H1 (cell line): Measurements from ENCODE around the gene KCNMB2. TPM values are rescaled to one million over a fixed set of nuclear protein-coding genes. Genes with fewer than 3 reads are reported as not detected.

Experiments
- CTCF ChIA-PET: fragments of 300-600 bp; sonication (Branson Sonifier 250); formaldehyde crosslinking; loops from one replicate; lab custom pipeline; 2021; ENCODE audit not compliant: partially characterized antibody; lab: Charles Lee
- POLR2A ChIA-PET: fragments of 300-600 bp; sonication (Branson Sonifier 250); formaldehyde crosslinking; loops from one replicate; lab custom pipeline; 2021; ENCODE audit warnings: inconsistent platforms; ENCODE audit not compliant: partially characterized antibody; lab: Charles Lee
- DNase-seq, 2 experiments: peaks; one replicate each; pipeline versions ENCODE4 v3.0.0 to v3.0.0-alpha.2; 2010 to 2022; ENCODE audit warnings: low spot score in 2 of 2, low read depth in 1 of 2, mixed read lengths in 1 of 2
- FAIRE-seq: peaks from 2 replicates; lab custom pipeline; 2011; peaks lifted over from hg19 to GRCh38; lab: Jason Lieb, UNC
- H2AFZ ChIP-seq: 2 replicates; pipeline ENCODE4 v1.8.1; 2012; ENCODE audit warnings: low read length, inconsistent platforms
- H2AK5ac ChIP-seq: 2 replicates; pipeline ENCODE4 v1.6.1; 2013; ENCODE audit warnings: low read depth, low read length
- H2BK120ac ChIP-seq: replicated peaks from 2 replicates; pipeline ENCODE3; 2013; ENCODE audit warnings: low read depth, low read length, inconsistent platforms
- H2BK12ac ChIP-seq: 2 replicates; pipeline ENCODE4 v1.6.1; 2013; ENCODE audit warnings: low read depth, low read length
- H2BK15ac ChIP-seq: 2 replicates; pipeline ENCODE4 v1.6.1; 2013; ENCODE audit warnings: low read length
- H2BK20ac ChIP-seq: 2 replicates; pipeline ENCODE4 v1.6.1; 2013; ENCODE audit warnings: low read length
- H2BK5ac ChIP-seq: 2 replicates; pipeline ENCODE4 v1.6.1; 2013; ENCODE audit warnings: low read depth, low read length
- H3K14ac ChIP-seq: 2 replicates; pipeline ENCODE4 v1.6.1; 2013; ENCODE audit warnings: inconsistent platforms; ENCODE audit not compliant: insufficient read length
- H3K18ac ChIP-seq: 2 replicates; pipeline ENCODE4 v1.6.1; 2013; ENCODE audit warnings: low read length; ENCODE audit errors: extremely low read depth
- H3K23ac ChIP-seq: 2 replicates; pipeline ENCODE4 v1.6.1; 2013; ENCODE audit warnings: inconsistent platforms; ENCODE audit not compliant: insufficient read length
- H3K23me2 ChIP-seq: 2 replicates; pipeline ENCODE4 v1.6.1; 2013; ENCODE audit warnings: low read depth, low read length
- H3K27ac ChIP-seq: 2 replicates; pipeline ENCODE4 v1.6.1; 2011; ENCODE audit warnings: low read depth, low read length, inconsistent platforms
- H3K27me3 ChIP-seq, 4 experiments: replicated peaks in 1 of 4; 1 replicate in 1 of 4; 2 replicates in 3 of 4; pipeline versions ENCODE4 v1.6.1 to v1.8.1; 2011 to 2013; ENCODE audit warnings: low read length in 3 of 4, mild to moderate bottlenecking in 3 of 4, inconsistent platforms in 2 of 4, mixed read lengths in 2 of 4, moderate library complexity in 1 of 4; ENCODE audit not compliant: control insufficient read depth in 3 of 4, insufficient read depth in 3 of 4; ENCODE audit errors: extremely low read depth in 1 of 4
- H3K36me3 ChIP-seq, 4 experiments: 2 replicates each; pipeline versions ENCODE4 v1.6.1 to v1.8.1; 2011 to 2013; ENCODE audit warnings: mild to moderate bottlenecking in 4 of 4, low read length in 3 of 4, moderate library complexity in 2 of 4, control low read depth in 1 of 4, inconsistent platforms in 1 of 4; ENCODE audit not compliant: insufficient read depth in 4 of 4, control insufficient read depth in 2 of 4
- H3K4ac ChIP-seq: replicated peaks from 2 replicates; pipeline ENCODE3; 2013; ENCODE audit warnings: low read length, low read depth, mixed read lengths, inconsistent platforms; ENCODE audit not compliant: insufficient read length
- H3K4me1 ChIP-seq, 4 experiments: replicated peaks in 1 of 4; 1 replicate in 1 of 4; 2 replicates in 3 of 4; pipeline versions ENCODE4 v1.6.1 to v1.8.1; 2011 to 2013; ENCODE audit warnings: low read length in 3 of 4, inconsistent platforms in 2 of 4, mixed read lengths in 1 of 4; ENCODE audit not compliant: insufficient read depth in 4 of 4, control insufficient read depth in 3 of 4
- H3K4me2 ChIP-seq, 2 experiments: 2 replicates each; pipeline versions ENCODE4 v1.6.1 to v1.8.1; 2011 to 2013; ENCODE audit warnings: low read depth in 2 of 2, low read length in 2 of 2, control low read depth in 1 of 2, inconsistent platforms in 1 of 2, mild to moderate bottlenecking in 1 of 2; ENCODE audit not compliant: insufficient read depth in 1 of 2
- H3K4me3 ChIP-seq, 4 experiments: fragments of 200-600, 300-600 bp in 1 of 4; sonication (generic), shearing (Covaris generic), sonication (Bioruptor Twin) in 1 of 4; 2 replicates each; pipeline versions ENCODE4 v1.5.1 to v1.8.1; 2011 to 2016; ENCODE audit warnings: low read length in 4 of 4, low read depth in 3 of 4, control low read depth in 2 of 4, inconsistent platforms in 2 of 4, mild to moderate bottlenecking in 2 of 4, mixed read lengths in 1 of 4, moderate library complexity in 1 of 4; ENCODE audit not compliant: insufficient read depth in 2 of 4; ENCODE audit errors: extremely low read depth in 1 of 4
- H3K56ac ChIP-seq: replicated peaks from 2 replicates; pipeline ENCODE3; 2013; ENCODE audit warnings: low read depth, mild to moderate bottlenecking, mixed read lengths, low read length, inconsistent platforms; ENCODE audit not compliant: insufficient read length
- H3K79me1 ChIP-seq: 2 replicates; pipeline ENCODE4 v1.6.1; 2013; ENCODE audit warnings: low read depth, low read length, control low read depth
- H3K79me2 ChIP-seq, 2 experiments: 2 replicates each; pipeline versions ENCODE4 v1.6.1 to v1.8.1; 2012 to 2013; ENCODE audit warnings: low read length in 2 of 2, mild to moderate bottlenecking in 2 of 2, inconsistent platforms in 1 of 2; ENCODE audit not compliant: insufficient read depth in 2 of 2, control insufficient read depth in 1 of 2
- H3K9ac ChIP-seq, 4 experiments: replicated peaks in 1 of 4; 1 replicate in 1 of 4; 2 replicates in 3 of 4; pipeline versions ENCODE4 v1.6.1 to v1.8.1; 2011 to 2013; ENCODE audit warnings: low read depth in 3 of 4, low read length in 3 of 4, control low read depth in 2 of 4, mild to moderate bottlenecking in 2 of 4, moderate library complexity in 2 of 4, inconsistent platforms in 1 of 4; ENCODE audit errors: extremely low read depth in 1 of 4
- H3K9me3 ChIP-seq, 2 experiments: 2 replicates each; pipeline versions ENCODE4 v1.6.1 to v1.8.1; 2012 to 2013; ENCODE audit warnings: mild to moderate bottlenecking in 2 of 2, moderate library complexity in 2 of 2, control low read depth in 1 of 2, inconsistent platforms in 1 of 2, low read depth in 1 of 2, low read length in 1 of 2, mixed read lengths in 1 of 2; ENCODE audit not compliant: insufficient read depth in 2 of 2
- H4K20me1 ChIP-seq, 2 experiments: replicated peaks in 1 of 2; 2 replicates each; pipeline versions ENCODE3 to v1.8.1; 2011 to 2013; ENCODE audit warnings: inconsistent platforms in 2 of 2, low read length in 2 of 2, mild to moderate bottlenecking in 1 of 2; ENCODE audit not compliant: insufficient read depth in 2 of 2, control insufficient read depth in 1 of 2
- H4K5ac ChIP-seq: 2 replicates; pipeline ENCODE4 v1.6.1; 2013; ENCODE audit warnings: low read length, low read depth, mixed read lengths, inconsistent platforms; ENCODE audit not compliant: insufficient read length
- H4K8ac ChIP-seq: 2 replicates; pipeline ENCODE4 v1.8.0; 2013; ENCODE audit warnings: mild to moderate bottlenecking, moderate library complexity, low read length, inconsistent platforms; ENCODE audit not compliant: insufficient read depth; ENCODE audit errors: extremely low read depth
- H4K91ac ChIP-seq: replicated peaks from 2 replicates; pipeline ENCODE3; 2013; ENCODE audit warnings: low read length, mixed read lengths, inconsistent platforms; ENCODE audit not compliant: insufficient read length
- CEBPB ChIP-seq: IDR thresholded peaks from 2 replicates; pipeline ENCODE4 v1.6.1; 2012; ENCODE audit warnings: low read depth, low read length
- HDAC6 ChIP-seq: IDR thresholded peaks from one replicate; pipeline ENCODE4 v1.7.1; 2012; ENCODE audit warnings: low read depth, mild to moderate bottlenecking, inconsistent platforms, low read length, moderate library complexity
- KDM5A ChIP-seq: fragments of 200-600 bp; IDR thresholded peaks from 2 replicates; pipeline ENCODE4 v1.7.1; 2012; ENCODE audit warnings: mild to moderate bottlenecking, low read length, inconsistent platforms, mixed read lengths
- TAF1 ChIP-seq: IDR thresholded peaks from 2 replicates; pipeline ENCODE4 v1.6.1; 2011; ENCODE audit warnings: mild to moderate bottlenecking, low read depth, low read length
- WGBS, 2 experiments: shearing (Covaris generic) in 1 of 2; methylation state at CpG; one replicate each; pipeline versions ENCODE4 v1.1.6 to v1.1.7; 2013 to 2015; ENCODE audit warnings: low lambda C conversion rate in 2 of 2, mixed read lengths in 2 of 2, inconsistent platforms in 1 of 2, low coverage in 1 of 2, missing lambda C conversion rate in 1 of 2; ENCODE audit not compliant: insufficient replicate concordance in 2 of 2, insufficient coverage in 1 of 2, insufficient read length in 1 of 2; ENCODE audit errors: extremely low coverage in 1 of 2, missing lambda C conversion rate in 1 of 2; 5-methylcytosine and 5-hydroxymethylcytosine counted together
- polyA plus RNA-seq, 7 experiments: library from polyadenylated mRNA; depleted of rRNA in 3 of 7; stranded (reverse) in 5 of 7; unstranded in 2 of 7; fragments of >200 nt in 5 of 7; fragments of 200-250 nt in 2 of 7; gene quantifications; 1 replicate in 5 of 7; 2 replicates in 1 of 7; 4 replicates in 1 of 7; pipeline versions ENCODE4 v1.2.1 to v1.2.3, GENCODE V29; 2011 to 2013; ENCODE audit warnings: missing spikeins in 2 of 7, mixed read lengths in 2 of 7
- total RNA-seq: library from RNA; stranded (reverse); fragmentation: NEBNext Ultra II Directional; extraction: Animal tissue kit (Norgen Biotek cat#: 25700); gene quantifications from 2 replicates; pipeline ENCODE4 v1.2.1, GENCODE V29; 2021

The KCNMB2 gene
- total and polyA plus RNA-seq, 2 of the 8 experiments (the other 6 are each of a cell fraction or from before 2014, with no cell fraction given): not detected

- Histone ChIP-seq H3K27me3 (no peaks in the 10 kb centered on the region), H3K79me2 (no peaks in the 10 kb centered on the region), H3K14ac (no peak overlapping the region), H2BK15ac (no peak overlapping the region), H3K4ac (no peak overlapping the region), H2BK12ac (no peak overlapping the region), H2BK20ac (no peak overlapping the region), H3K23ac (no peak overlapping the region), H3K56ac (no peak overlapping the region), H3K18ac (no peak overlapping the region), H4K8ac (no peak overlapping the region), H3K9ac (no peak overlapping the region), H3K23me2 (no peaks in the 10 kb centered on the region), H3K4me1 (peaks cover 0 to 3% (median 0%) of the 10 kb centered on the region in 4 experiments; a peak in 1 of 7 replicates), H2BK120ac (no peak overlapping the region), H2AFZ (no peak overlapping the region), H3K4me3 (no peak overlapping the region), H3K27ac (no peak overlapping the region), H2AK5ac (no peak overlapping the region), H4K5ac (no peak overlapping the region), H4K20me1 (no peaks in the 10 kb centered on the region), H3K9me3 (no peaks in the 10 kb centered on the region), H4K91ac (no peak overlapping the region), H2BK5ac (no peak overlapping the region), H3K4me2 (no peak overlapping the region), H3K79me1 (no peaks in the 10 kb centered on the region), H3K36me3 (no peaks in the 10 kb centered on the region)
- no peak for DNase-seq
- POLR2A ChIA-PET: no interaction called here
- WGBS, 2 experiments: 86% methylated on average over 2 of the region's 2 CpGs; no CpG with 5 or more reads in 1 of the 2 experiments
- FAIRE-seq: no peak
- CTCF ChIA-PET: interaction anchor here (1.0 kb wide), 1 partner anchor 145 kb away, joined by 3 read pairs; no protein-coding TSS in a partner anchor
- TF ChIP-seq CEBPB (no peak), HDAC6 (no peak), KDM5A (no peak), TAF1 (no peak)
These were observed 286.5 kb downstream of the KCNMB2 start for GRCh38 chr3:178822722-178823121.
